Upper lobe of left lung (tissue), 6 donors: ENCODE data around the gene RHOF. TPM values are rescaled to one million over a fixed set of nuclear protein-coding genes. Genes with fewer than 3 reads are reported as not detected.

Experiments
- ATAC-seq, 2 donors: fragments of 200-7000 bp; cut with Tn5 transposase; one replicate each; pipeline ENCODE4 v1.9.1; 2022; ENCODE audit warnings: mild to moderate bottlenecking in 2 of 2, moderate library complexity in 2 of 2; ENCODE audit not compliant: low FRiP score in 2 of 2
- DNase-seq, 2 donors: peaks; one replicate each; pipeline ENCODE4 v3.0.0-alpha.2; 2019 to 2020
- H3K27ac ChIP-seq, 4 donors: fragments of 200-600 bp; sonication (generic); one replicate each; pipeline ENCODE4 v1.5.1; 2016 to 2019
- H3K27me3 ChIP-seq, 4 donors: fragments of 200-600 bp; sonication (generic); one replicate each; pipeline ENCODE4 v1.5.1; 2017 to 2019
- H3K36me3 ChIP-seq, 4 donors: fragments of 200-600 bp; sonication (generic); one replicate each; pipeline ENCODE4 v1.5.1; 2016 to 2019
- H3K4me1 ChIP-seq, 4 donors: fragments of 200-600 bp; sonication (generic); one replicate each; pipeline ENCODE4 v1.5.1; 2018 to 2019
- H3K4me3 ChIP-seq, 4 donors: fragments of 200-600 bp; sonication (generic); one replicate each; pipeline ENCODE4 v1.5.1; 2017 to 2019; ENCODE audit warnings: mild to moderate bottlenecking in 2 of 4, moderate library complexity in 1 of 4
- H3K9me3 ChIP-seq, 4 donors: fragments of 200-600 bp; sonication (generic); one replicate each; pipeline ENCODE4 v1.5.1; 2018 to 2019
- CTCF ChIP-seq, 6 experiments: fragments of 450-650 bp in 4 of 6; fragments of 200-600 bp in 2 of 6; sonication (generic) in 2 of 6; IDR thresholded peaks; one replicate each; pipeline ENCODE4 v1.5.1; 2016 to 2019; ENCODE audit warnings: antibody characterized with exemption in 6 of 6
- EP300 ChIP-seq, 4 donors: sonication (generic); formaldehyde crosslinking; IDR thresholded peaks; one replicate each; pipeline ENCODE4 v1.5.1; 2017; ENCODE audit warnings: antibody characterized with exemption in 4 of 4, control low read depth in 2 of 4
- POLR2A ChIP-seq, 4 donors: fragments of 450-650 bp; IDR thresholded peaks; one replicate each; pipeline ENCODE4 v1.5.1; 2016 to 2017; ENCODE audit warnings: antibody characterized with exemption in 4 of 4, mild to moderate bottlenecking in 2 of 4
- POLR2AphosphoS5 ChIP-seq, 2 donors: sonication (generic); formaldehyde crosslinking; IDR thresholded peaks; one replicate each; pipeline ENCODE4 v1.5.1; 2017; ENCODE audit warnings: antibody characterized with exemption in 2 of 2
- WGBS, 2 donors: methylation state at CpG; one replicate each; pipeline ENCODE4 v1.1.5; 2017 to 2018; 5-methylcytosine and 5-hydroxymethylcytosine counted together
- total RNA-seq, 6 donors: library from RNA; depleted of rRNA in 4 of 6; stranded (reverse); fragments of >200 nt in 4 of 6; gene quantifications; one replicate each; pipeline versions ENCODE4 v1.1.0 to v1.2.1, GENCODE V29; 2016 to 2021
- donor health status: DM: no; HTN: no; CAD: no; lungs with moderate emphysema.
- donor health status: DM: no; HTN: yes; CAD: no; lungs with severe emphysema.

Gene RHOF
- total RNA-seq, 6 donors from 2014 or later = 33.5 to 145 (median 45.5) TPM

GRCh38 chr12:121795034-121795968, 1.8 kb upstream of the RHOF start:
- peak overlapping the region; percentile 81 to 97 (median 88) for H3K27ac ChIP-seq
- H3K36me3 ChIP-seq = peaks cover 0 to 13% (median 11%) of the 10 kb centered on the region in 4 donors
- peak; percentile 78 to 80 for ATAC-seq
- H3K27me3 ChIP-seq = no peaks in the 10 kb centered on the region
- DNase-seq = peak; percentile 90 to 94
- 44 to 59% methylated on average over 7 to 15 of the region's 15 CpGs for WGBS, 2 donors
- peaks cover 65 to 95% (median 89%) of the 10 kb centered on the region in 4 donors for H3K4me1 ChIP-seq
- H3K9me3 ChIP-seq = no peaks in the 10 kb centered on the region
- peak overlapping the region in 3 of 4 donors; percentile 6 to 57 (median 57) for H3K4me3 ChIP-seq
- TF ChIP-seq EP300 (IDR thresholded peaks at IDR 0.05) = no peak
- TF ChIP-seq CTCF (IDR thresholded peaks at IDR 0.05) = peak; percentile 94 to 97 (median 96)
- TF ChIP-seq POLR2AphosphoS5 (IDR thresholded peaks at IDR 0.05) = peak in 1 of 2 donors; percentile 32
- TF ChIP-seq POLR2A (IDR thresholded peaks at IDR 0.05) = peak in 2 of 4 donors; percentile 24 to 43

GRCh38 chr12:121794534-121795033, 1.1 kb upstream of the RHOF start:
- WGBS, 2 donors = 0 to 1% methylated on average over 2 to 13 of the region's 13 CpGs
- peak in 1 of 2 donors; percentile 1 for ATAC-seq
- Histone ChIP-seq H3K4me1 (peaks cover 73 to 99% (median 96%) of the 10 kb centered on the region in 4 donors), H3K4me3 (peak overlapping the region in 3 of 4 donors; percentile 57 to 62 (median 57)), H3K36me3 (peaks cover 0 to 13% (median 11%) of the 10 kb centered on the region in 4 donors), H3K9me3 (no peaks in the 10 kb centered on the region), H3K27me3 (no peaks in the 10 kb centered on the region), H3K27ac (peak overlapping the region; percentile 81 to 97 (median 88))
- no peak for TF ChIP-seq CTCF (IDR thresholded peaks at IDR 0.05)
- peak in 1 of 4 donors; percentile 2 for TF ChIP-seq POLR2A (IDR thresholded peaks at IDR 0.05)
- peak in 1 of 2 donors; percentile 78 for DNase-seq

GRCh38 chr12:121793838-121794533, 498 bp upstream of the RHOF start:
- Histone ChIP-seq H3K27ac (peak overlapping the region; percentile 81 to 97 (median 88)), H3K9me3 (no peaks in the 10 kb centered on the region), H3K27me3 (no peaks in the 10 kb centered on the region), H3K4me1 (peaks cover 75 to 99% (median 95%) of the 10 kb centered on the region in 4 donors), H3K36me3 (peaks cover 0 to 13% (median 11%) of the 10 kb centered on the region in 4 donors), H3K4me3 (peak overlapping the region; percentile 43 to 62 (median 57))
- 0% methylated on average over 3 to 7 of the region's 59 CpGs for WGBS, 2 donors
- peak; percentile 96 to 98 for DNase-seq
- TF ChIP-seq POLR2A (IDR thresholded peaks at IDR 0.05) = peak in 1 of 4 donors; percentile 32
- TF ChIP-seq EP300 (IDR thresholded peaks at IDR 0.05) = no peak
- peak; percentile 38 to 73 for TF ChIP-seq POLR2AphosphoS5 (IDR thresholded peaks at IDR 0.05)
- peak; percentile 100 for TF ChIP-seq CTCF (IDR thresholded peaks at IDR 0.05)
- peak; percentile 93 for ATAC-seq

- H3K27me3 ChIP-seq = no peaks in the 10 kb centered on the region
- WGBS, 2 donors = 32 to 50% methylated on average over 2 to 11 of the region's 48 CpGs
- ATAC-seq = peak in 1 of 2 donors; percentile 38
- no peaks in the 10 kb centered on the region for H3K9me3 ChIP-seq
- peaks cover 0 to 11% (median 10%) of the 10 kb centered on the region in 4 donors for H3K36me3 ChIP-seq
- H3K4me1 ChIP-seq = peaks cover 63 to 98% (median 88%) of the 10 kb centered on the region in 4 donors
- DNase-seq = peak; percentile 75 to 93
- peak in 1 of 4 donors; percentile 18 for TF ChIP-seq POLR2A (IDR thresholded peaks at IDR 0.05)
- no peak for TF ChIP-seq POLR2AphosphoS5 (IDR thresholded peaks at IDR 0.05)
- H3K27ac ChIP-seq = peak overlapping the region; percentile 81 to 97 (median 88)
- H3K4me3 ChIP-seq = peak overlapping the region; percentile 43 to 62 (median 57)
Measured at GRCh38 chr12:121792607-121793439, 665 bp downstream of the RHOF start.
